HepG2 (cell line): Measurements from ENCODE around the gene MGLL. TPM values are rescaled to one million over a fixed set of nuclear protein-coding genes. Genes with fewer than 3 reads are reported as not detected.
A peak's percentile ranks its signal among the peaks of the same experiment; 100 is the strongest.

Experiments used
- ATAC-seq: fragments of 200-7000 bp; cut with Tn5 transposase; 3 replicates; pipeline ENCODE4 v1.9.1; 2020; ENCODE audit warnings: mild to moderate bottlenecking, moderate library complexity
- BruUV-seq: library from RNA; stranded (reverse); fragments of 400-500 nt; replicated peaks from 2 replicates; lab custom pipeline; 2021; lab: Mats Ljungman, UMichigan
- CTCF ChIA-PET: fragments of 300-600 bp; formaldehyde crosslinking; extraction: SDS; loops from one replicate; lab custom pipeline; 2021; ENCODE audit warnings: low total read pairs, inconsistent platforms, low intra/inter-chr PET ratio; lab: Yijun Ruan, JAX
- POLR2A ChIA-PET: fragments of 350-600 bp; sonication (Branson Sonifier 250); formaldehyde crosslinking; loops from one replicate; lab custom pipeline; 2020; ENCODE audit warnings: antibody characterized with exemption, inconsistent platforms; lab: Yijun Ruan, JAX
- DNase-seq: peaks from one replicate; pipeline ENCODE4 v3.0.0-alpha.2; 2015; ENCODE audit warnings: low spot score
- FAIRE-seq: peaks from 3 replicates; lab custom pipeline; 2011; peaks lifted over from hg19 to GRCh38; lab: Jason Lieb, UNC
- H2AFZ ChIP-seq: one replicate; pipeline ENCODE4 v1.6.1; 2011; ENCODE audit warnings: low read length, inconsistent platforms
- H3K27ac ChIP-seq: fragments of 300-600 bp; 3 replicates; pipeline ENCODE4 v1.8.0; 2011; ENCODE audit warnings: mixed run types, mild to moderate bottlenecking, mixed read lengths, low read length, inconsistent platforms; ENCODE audit not compliant: insufficient read depth; ENCODE audit errors: extremely low read length
- H3K27me3 ChIP-seq, 2 experiments: fragments of 200-600 bp in 1 of 2; 2 replicates in 1 of 2; 3 replicates in 1 of 2; pipeline versions ENCODE4 v1.6.0 to v1.8.0; 2011; ENCODE audit warnings: low read length in 2 of 2, mild to moderate bottlenecking in 2 of 2, moderate library complexity in 2 of 2, inconsistent platforms in 1 of 2; ENCODE audit not compliant: insufficient read depth in 2 of 2, control insufficient read depth in 1 of 2
- H3K36me3 ChIP-seq, 2 experiments: fragments of 200-600 bp in 1 of 2; replicated peaks in 1 of 2; 2 replicates in 1 of 2; 3 replicates in 1 of 2; pipeline versions ENCODE4 v1.5.1 to v1.8.0; 2011; ENCODE audit warnings: low read length in 2 of 2, inconsistent platforms in 1 of 2; ENCODE audit not compliant: insufficient read depth in 2 of 2, control insufficient read depth in 1 of 2
- H3K4me1 ChIP-seq: 2 replicates; pipeline ENCODE4 v1.5.1; 2012; ENCODE audit warnings: low read length, inconsistent platforms; ENCODE audit not compliant: insufficient read depth
- H3K4me2 ChIP-seq: 2 replicates; pipeline ENCODE4 v1.6.0; 2011; ENCODE audit warnings: low read depth, low read length, inconsistent platforms
- H3K4me3 ChIP-seq, 3 experiments: fragments of 200-600 bp in 1 of 3; sonication (generic), shearing (Covaris generic) in 1 of 3; replicated peaks in 1 of 3; 2 replicates each; pipeline ENCODE4 v1.5.1; 2011 to 2016; ENCODE audit warnings: low read length in 3 of 3, inconsistent platforms in 2 of 3, low read depth in 2 of 3, mild to moderate bottlenecking in 2 of 3, control low read depth in 1 of 3, mixed read lengths in 1 of 3; ENCODE audit not compliant: insufficient read depth in 1 of 3
- H3K79me2 ChIP-seq: one replicate; pipeline ENCODE4 v1.6.1; 2011; ENCODE audit warnings: low read length, inconsistent platforms; ENCODE audit not compliant: insufficient read depth
- H3K9ac ChIP-seq: 2 replicates; pipeline ENCODE4 v1.6.0; 2011; ENCODE audit warnings: mild to moderate bottlenecking, low read depth, low read length, inconsistent platforms; ENCODE audit not compliant: insufficient read depth
- H3K9me3 ChIP-seq: 2 replicates; pipeline ENCODE4 v1.5.1; 2012; ENCODE audit warnings: mild to moderate bottlenecking, low read length
- H4K20me1 ChIP-seq: 2 replicates; pipeline ENCODE4 v1.6.0; 2011; ENCODE audit warnings: inconsistent platforms, mild to moderate bottlenecking, low read length, moderate library complexity; ENCODE audit not compliant: insufficient read depth
- ARID2 ChIP-seq: sonication (generic); formaldehyde crosslinking; IDR thresholded peaks from 2 replicates; pipeline ENCODE4 v1.8.1; 2022; ENCODE audit warnings: mild to moderate bottlenecking, missing genetic modification reagents, borderline replicate concordance
- BORCS8-MEF2B ChIP-seq: sonication (generic); formaldehyde crosslinking; IDR thresholded peaks from 2 replicates; pipeline ENCODE4 v1.8.0; 2022; ENCODE audit warnings: mild to moderate bottlenecking, missing genetic modification reagents
- CBX2 ChIP-seq, 2 experiments: fragments of 200-600 bp in 1 of 2; sonication (generic); formaldehyde crosslinking in 1 of 2; IDR thresholded peaks; 2 replicates each; pipeline versions ENCODE4 v1.7.0 to v1.8.1; 2018 to 2022; ENCODE audit warnings: low read depth in 2 of 2, low read length in 1 of 2, mild to moderate bottlenecking in 1 of 2, missing genetic modification reagents in 1 of 2
- MAFK ChIP-seq, 2 experiments: IDR thresholded peaks in 1 of 2; conservative IDR thresholded peaks in 1 of 2; 2 replicates each; pipeline ENCODE4 v1.6.1; 2011; ENCODE audit warnings: improper control_type of control experiment in 2 of 2, low read length in 2 of 2
- MEIS1 ChIP-seq: sonication (generic); formaldehyde crosslinking; IDR thresholded peaks from 2 replicates; pipeline ENCODE4 v1.9.0; 2021; ENCODE audit warnings: mild to moderate bottlenecking, missing genetic modification reagents, moderate library complexity, borderline replicate concordance
- MTF2 ChIP-seq: sonication (generic); formaldehyde crosslinking; IDR thresholded peaks from 2 replicates; pipeline ENCODE4 v1.5.0; 2020; ENCODE audit warnings: missing genetic modification reagents, borderline replicate concordance
- REST ChIP-seq, 2 experiments: IDR thresholded peaks; 2 replicates each; pipeline ENCODE4 v1.6.1; 2011 to 2012; ENCODE audit warnings: low read length in 2 of 2, borderline replicate concordance in 1 of 2, low read depth in 1 of 2, mild to moderate bottlenecking in 1 of 2, moderate library complexity in 1 of 2
- SP2 ChIP-seq: sonication (generic); formaldehyde crosslinking; IDR thresholded peaks from 2 replicates; pipeline ENCODE4 v1.5.1; 2020; ENCODE audit warnings: mild to moderate bottlenecking, missing genetic modification reagents
- SRF ChIP-seq: IDR thresholded peaks from 2 replicates; pipeline ENCODE4 v1.6.1; 2011; ENCODE audit warnings: mild to moderate bottlenecking, low read depth, low read length, moderate library complexity
- ZFX ChIP-seq: sonication (generic); formaldehyde crosslinking; IDR thresholded peaks from 2 replicates; pipeline ENCODE4 v1.4.0; 2020; ENCODE audit warnings: mild to moderate bottlenecking, low read depth, missing genetic modification reagents, moderate library complexity
- ZNF235 ChIP-seq: sonication (generic); formaldehyde crosslinking; IDR thresholded peaks from 2 replicates; pipeline ENCODE4 v1.8.1; 2023; ENCODE audit warnings: mild to moderate bottlenecking, missing genetic modification reagents, borderline replicate concordance
- ZNF362 ChIP-seq: sonication (generic); formaldehyde crosslinking; IDR thresholded peaks from 2 replicates; pipeline ENCODE4 v1.4.0; 2020; ENCODE audit warnings: missing genetic modification reagents, mild to moderate bottlenecking, borderline replicate concordance
- WGBS: methylation state at CpG from one replicate; pipeline ENCODE4 v1.1.6; 2017; ENCODE audit warnings: low lambda C conversion rate; 5-methylcytosine and 5-hydroxymethylcytosine counted together
- in situ Hi-C: cut with HindIII; loops from 2 replicates; pipeline ENCODE4 v1.10.0; 2017; ENCODE audit warnings: low pct_unique_long_range_greater_than_20kb; ENCODE audit not compliant: extremely low pct_ligation_motif_present
- intact Hi-C: fragments of 100-400 bp; cut with micrococcal nuclease; formaldehyde crosslinking; loops from one replicate; pipeline ENCODE4 v1.10.0; 2022; ENCODE audit not compliant: unreplicated experiment
- polyA plus RNA-seq, 8 experiments: library from polyadenylated mRNA; depleted of rRNA in 3 of 8; stranded (reverse) in 7 of 8; unstranded in 1 of 8; fragments of >200 nt; fragmentation: Illumina TruSeq in 4 of 8; extraction: Trizol in 4 of 8; gene quantifications; 2 replicates each; pipeline versions ENCODE4 v1.2.1 to v1.2.3, GENCODE V29; 2011 to 2016; ENCODE audit warnings: low read depth in 4 of 8, missing spikeins in 1 of 8, mixed read lengths in 1 of 8; ENCODE audit not compliant: insufficient read depth in 1 of 8
- total RNA-seq, 5 experiments: library from RNA; depleted of rRNA; stranded (reverse); fragments of >200 nt; fragmentation: Illumina TruSeq; extraction: Trizol; gene quantifications; 2 replicates each; pipeline ENCODE4 v1.2.3, GENCODE V29; 2016; ENCODE audit warnings: low read depth in 1 of 5

MGLL gene
- total and polyA plus RNA-seq, 2 of the 13 experiments (the other 11 are each of a cell fraction or from before 2014, with no cell fraction given), result not detected

GRCh38 chr3:127702151-127702578, 120.2 kb downstream of the MGLL start:
- Histone ChIP-seq H3K4me3 (no peak overlapping the region), H3K36me3 (no peaks in the 10 kb centered on the region), H3K9me3 (no peaks in the 10 kb centered on the region), H3K4me1 (peaks cover 12% of the 10 kb centered on the region), H3K9ac (no peak overlapping the region), H3K79me2 (no peaks in the 10 kb centered on the region), H4K20me1 (no peaks in the 10 kb centered on the region), H3K27ac (no peak overlapping the region), H3K27me3 (peaks cover 2 to 14% of the 10 kb centered on the region in 2 experiments; a peak in 2 of 5 replicates), H2AFZ (no peak overlapping the region), H3K4me2 (no peak overlapping the region)
- intact Hi-C loops (no loop called here), in situ Hi-C loops (no loop called here)
- DNase-seq (no peak), ATAC-seq (no peak), FAIRE-seq (no peak)
- ChIA-PET POLR2A (no interaction called here), CTCF (no interaction called here)
- BruUV-seq, result no TSS peak
- WGBS, result 88% methylated on average over 1 of the region's 4 CpGs
- TF ChIP-seq MAFK (conservative IDR thresholded peaks at IDR 0.05 in 1 of 2, IDR thresholded peaks at IDR 0.05 in 1 of 2; ENCODE audit: low read length in 2 of 2), result peak; percentile 48 to 61; a peak in 3 of 4 replicates
- no peak for TF ChIP-seq ZNF235 (CRISPR knock-in tag)

- H3K27me3 ChIP-seq, result peaks cover 2 to 7% of the 10 kb centered on the region in 2 experiments; a peak in 2 of 5 replicates
- BruUV-seq, result no TSS peak
- CTCF ChIA-PET, result no interaction called here
- DNase-seq (no peak), FAIRE-seq (no peak), ATAC-seq (no peak)
- H3K4me3 ChIP-seq, result no peak overlapping the region
- H3K9me3 ChIP-seq, result no peaks in the 10 kb centered on the region
- H3K27ac ChIP-seq, result no peak overlapping the region
- POLR2A ChIA-PET, result no interaction called here
- peaks cover 12% of the 10 kb centered on the region for H3K4me1 ChIP-seq
- no peaks in the 10 kb centered on the region for H3K36me3 ChIP-seq
- WGBS, result 27% methylated on average over 11 of the region's 11 CpGs
- H3K79me2 ChIP-seq, result no peaks in the 10 kb centered on the region
- no peaks in the 10 kb centered on the region for H4K20me1 ChIP-seq
- no peak overlapping the region for H3K4me2 ChIP-seq
- in situ Hi-C loops (no loop called here), intact Hi-C loops (no loop called here)
- H2AFZ ChIP-seq, result no peak overlapping the region
- H3K9ac ChIP-seq, result no peak overlapping the region
- TF ChIP-seq MEIS1 (no peak), CBX2 (IDR thresholded peaks at IDR 0.05; ENCODE audit: low read depth, low read length) (no peak), CBX2 (CRISPR knock-in tag; IDR thresholded peaks at IDR 0.05; ENCODE audit: low read depth) (no peak), MTF2 (CRISPR knock-in tag) (no peak), ZNF362 (CRISPR knock-in tag) (no peak), BORCS8-MEF2B (CRISPR knock-in tag) (no peak), ARID2 (CRISPR knock-in tag) (no peak), SRF (no peak), SP2 (CRISPR knock-in tag) (no peak), ZFX (no peak), REST (IDR thresholded peaks at IDR 0.05; ENCODE audit: borderline replicate concordance in 1 of 2, low read depth in 1 of 2, low read length in 2 of 2) (no peak)
Measured at GRCh38 chr3:127701280-127701911, 120.9 kb downstream of the MGLL start.
